Spleen (tissue), 7 donors: ENCODE results near the gene CTTNBP2NL.

ENCODE experiments used
- POLR2A ChIP-seq, 3 donors: fragments of 450-650 bp; IDR thresholded peaks; one replicate each; pipeline ENCODE4 v1.5.1; 2017; ENCODE audit warnings: antibody characterized with exemption in 3 of 3, mild to moderate bottlenecking in 1 of 3
- TF ChIP-seq, protein P1 (sequence below), 11 experiments: fragments of 200-600 bp in 7 of 11; fragments of 450-650 bp in 4 of 11; sonication (generic) in 4 of 11; IDR thresholded peaks in 8 of 11; conservative IDR thresholded peaks in 3 of 11; 1 replicate in 7 of 11; 2 replicates in 4 of 11; pipeline versions ENCODE4 v1.4.0 to v1.8.0; 2016 to 2021; ENCODE audit warnings: antibody characterized with exemption in 11 of 11, inconsistent platforms in 4 of 11, mild to moderate bottlenecking in 1 of 11
- donor health status: DM: no; HTN: no; CAD: no; lungs with moderate emphysema.
- donor health status: DM: no; HTN: no; CAD: no.
- donor health status: DM: no; HTN: no; CAD: no.

DNA sequence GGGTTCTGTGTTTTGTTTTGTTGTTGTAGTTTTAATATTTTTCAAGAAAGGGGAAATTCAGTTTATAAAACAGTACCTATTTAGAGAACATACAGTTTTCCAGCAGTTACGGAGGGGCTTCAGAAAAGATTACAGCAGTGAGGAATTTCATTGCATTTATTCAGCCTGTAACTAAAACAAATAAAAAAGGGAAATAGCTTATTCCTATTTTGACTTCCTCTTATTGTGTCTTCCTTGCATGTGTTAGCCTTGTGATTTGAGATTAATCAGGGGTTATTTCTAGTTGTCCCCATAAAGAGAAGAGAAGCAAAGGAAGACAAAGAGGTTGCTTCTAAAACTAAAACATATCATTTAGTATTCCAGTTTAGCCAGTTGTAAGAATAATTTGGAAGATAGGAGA is 35.0 kb downstream of the CTTNBP2NL start:
- TF ChIP-seq, protein P1, sequence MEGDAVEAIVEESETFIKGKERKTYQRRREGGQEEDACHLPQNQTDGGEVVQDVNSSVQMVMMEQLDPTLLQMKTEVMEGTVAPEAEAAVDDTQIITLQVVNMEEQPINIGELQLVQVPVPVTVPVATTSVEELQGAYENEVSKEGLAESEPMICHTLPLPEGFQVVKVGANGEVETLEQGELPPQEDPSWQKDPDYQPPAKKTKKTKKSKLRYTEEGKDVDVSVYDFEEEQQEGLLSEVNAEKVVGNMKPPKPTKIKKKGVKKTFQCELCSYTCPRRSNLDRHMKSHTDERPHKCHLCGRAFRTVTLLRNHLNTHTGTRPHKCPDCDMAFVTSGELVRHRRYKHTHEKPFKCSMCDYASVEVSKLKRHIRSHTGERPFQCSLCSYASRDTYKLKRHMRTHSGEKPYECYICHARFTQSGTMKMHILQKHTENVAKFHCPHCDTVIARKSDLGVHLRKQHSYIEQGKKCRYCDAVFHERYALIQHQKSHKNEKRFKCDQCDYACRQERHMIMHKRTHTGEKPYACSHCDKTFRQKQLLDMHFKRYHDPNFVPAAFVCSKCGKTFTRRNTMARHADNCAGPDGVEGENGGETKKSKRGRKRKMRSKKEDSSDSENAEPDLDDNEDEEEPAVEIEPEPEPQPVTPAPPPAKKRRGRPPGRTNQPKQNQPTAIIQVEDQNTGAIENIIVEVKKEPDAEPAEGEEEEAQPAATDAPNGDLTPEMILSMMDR (IDR thresholded peaks at IDR 0.05 in 8 of 11, conservative IDR thresholded peaks at IDR 0.05 in 3 of 11): no peak
- TF ChIP-seq POLR2A (IDR thresholded peaks at IDR 0.05): no peak
